HepG2 (cell line): Measurements from ENCODE around the gene EIF4EBP3. TPM values are rescaled to one million over a fixed set of nuclear protein-coding genes. Genes with fewer than 3 reads are reported as not detected.

ENCODE experiments used
- ATAC-seq: fragments of 200-7000 bp; cut with Tn5 transposase; 3 replicates; pipeline ENCODE4 v1.9.1; 2020; ENCODE audit warnings: mild to moderate bottlenecking, moderate library complexity
- BruUV-seq: library from RNA; stranded (reverse); fragments of 400-500 nt; replicated peaks from 2 replicates; lab custom pipeline; 2021; lab: Mats Ljungman, UMichigan
- CTCF ChIA-PET: fragments of 300-600 bp; formaldehyde crosslinking; extraction: SDS; loops from one replicate; lab custom pipeline; 2021; ENCODE audit warnings: low total read pairs, inconsistent platforms, low intra/inter-chr PET ratio; lab: Yijun Ruan, JAX
- POLR2A ChIA-PET: fragments of 350-600 bp; sonication (Branson Sonifier 250); formaldehyde crosslinking; loops from one replicate; lab custom pipeline; 2020; ENCODE audit warnings: antibody characterized with exemption, inconsistent platforms; lab: Yijun Ruan, JAX
- DNase-seq: peaks from one replicate; pipeline ENCODE4 v3.0.0-alpha.2; 2015; ENCODE audit warnings: low spot score
- FAIRE-seq: peaks from 3 replicates; lab custom pipeline; 2011; peaks lifted over from hg19 to GRCh38; lab: Jason Lieb, UNC
- H2AFZ ChIP-seq: one replicate; pipeline ENCODE4 v1.6.1; 2011; ENCODE audit warnings: low read length, inconsistent platforms
- H3K27ac ChIP-seq: fragments of 300-600 bp; 3 replicates; pipeline ENCODE4 v1.8.0; 2011; ENCODE audit warnings: mixed run types, mild to moderate bottlenecking, mixed read lengths, low read length, inconsistent platforms; ENCODE audit not compliant: insufficient read depth; ENCODE audit errors: extremely low read length
- H3K27me3 ChIP-seq, 2 experiments: fragments of 200-600 bp in 1 of 2; 2 replicates in 1 of 2; 3 replicates in 1 of 2; pipeline versions ENCODE4 v1.6.0 to v1.8.0; 2011; ENCODE audit warnings: low read length in 2 of 2, mild to moderate bottlenecking in 2 of 2, moderate library complexity in 2 of 2, inconsistent platforms in 1 of 2; ENCODE audit not compliant: insufficient read depth in 2 of 2, control insufficient read depth in 1 of 2
- H3K36me3 ChIP-seq, 2 experiments: fragments of 200-600 bp in 1 of 2; replicated peaks in 1 of 2; 2 replicates in 1 of 2; 3 replicates in 1 of 2; pipeline versions ENCODE4 v1.5.1 to v1.8.0; 2011; ENCODE audit warnings: low read length in 2 of 2, inconsistent platforms in 1 of 2; ENCODE audit not compliant: insufficient read depth in 2 of 2, control insufficient read depth in 1 of 2
- H3K4me1 ChIP-seq: 2 replicates; pipeline ENCODE4 v1.5.1; 2012; ENCODE audit warnings: low read length, inconsistent platforms; ENCODE audit not compliant: insufficient read depth
- H3K4me2 ChIP-seq: 2 replicates; pipeline ENCODE4 v1.6.0; 2011; ENCODE audit warnings: low read depth, low read length, inconsistent platforms
- H3K4me3 ChIP-seq, 3 experiments: fragments of 200-600 bp in 1 of 3; sonication (generic), shearing (Covaris generic) in 1 of 3; replicated peaks in 1 of 3; 2 replicates each; pipeline ENCODE4 v1.5.1; 2011 to 2016; ENCODE audit warnings: low read length in 3 of 3, inconsistent platforms in 2 of 3, low read depth in 2 of 3, mild to moderate bottlenecking in 2 of 3, control low read depth in 1 of 3, mixed read lengths in 1 of 3; ENCODE audit not compliant: insufficient read depth in 1 of 3
- H3K79me2 ChIP-seq: one replicate; pipeline ENCODE4 v1.6.1; 2011; ENCODE audit warnings: low read length, inconsistent platforms; ENCODE audit not compliant: insufficient read depth
- H3K9ac ChIP-seq: 2 replicates; pipeline ENCODE4 v1.6.0; 2011; ENCODE audit warnings: mild to moderate bottlenecking, low read depth, low read length, inconsistent platforms; ENCODE audit not compliant: insufficient read depth
- H3K9me3 ChIP-seq: 2 replicates; pipeline ENCODE4 v1.5.1; 2012; ENCODE audit warnings: mild to moderate bottlenecking, low read length
- H4K20me1 ChIP-seq: 2 replicates; pipeline ENCODE4 v1.6.0; 2011; ENCODE audit warnings: inconsistent platforms, mild to moderate bottlenecking, low read length, moderate library complexity; ENCODE audit not compliant: insufficient read depth
- GATAD1 ChIP-seq: IDR thresholded peaks from 2 replicates; pipeline ENCODE4 v1.6.1; 2016; ENCODE audit warnings: missing genetic modification reagents, missing compliant biosample characterization
- KAT2B ChIP-seq: fragments of 150-350 bp; IDR thresholded peaks from 2 replicates; pipeline ENCODE4 v1.6.1; 2014; ENCODE audit warnings: low read depth, low read length, borderline replicate concordance
- KAT8 ChIP-seq: IDR thresholded peaks from 2 replicates; pipeline ENCODE4 v1.6.1; 2016; ENCODE audit warnings: missing genetic modification reagents, missing compliant biosample characterization
- KLF11 ChIP-seq: IDR thresholded peaks from 2 replicates; pipeline ENCODE4 v1.6.1; 2016; ENCODE audit warnings: missing compliant biosample characterization
- NBN ChIP-seq: fragments of 450-650 bp; conservative IDR thresholded peaks from 2 replicates; pipeline ENCODE4 v1.6.1; 2017
- NFATC3 ChIP-seq: sonication (generic); formaldehyde crosslinking; IDR thresholded peaks from 2 replicates; pipeline ENCODE4 v1.5.1; 2020; ENCODE audit warnings: mild to moderate bottlenecking, missing genetic modification reagents
- ZNF737 ChIP-seq: sonication (generic); formaldehyde crosslinking; IDR thresholded peaks from 2 replicates; pipeline ENCODE4 v1.5.0; 2020; ENCODE audit warnings: missing genetic modification reagents, mild to moderate bottlenecking, borderline replicate concordance
- WGBS: methylation state at CpG from one replicate; pipeline ENCODE4 v1.1.6; 2017; ENCODE audit warnings: low lambda C conversion rate; 5-methylcytosine and 5-hydroxymethylcytosine counted together
- in situ Hi-C: cut with HindIII; loops from 2 replicates; pipeline ENCODE4 v1.10.0; 2017; ENCODE audit warnings: low pct_unique_long_range_greater_than_20kb; ENCODE audit not compliant: extremely low pct_ligation_motif_present
- intact Hi-C: fragments of 100-400 bp; cut with micrococcal nuclease; formaldehyde crosslinking; loops from one replicate; pipeline ENCODE4 v1.10.0; 2022; ENCODE audit not compliant: unreplicated experiment
- polyA plus RNA-seq, 8 experiments: library from polyadenylated mRNA; depleted of rRNA in 3 of 8; stranded (reverse) in 7 of 8; unstranded in 1 of 8; fragments of >200 nt; fragmentation: Illumina TruSeq in 4 of 8; extraction: Trizol in 4 of 8; gene quantifications; 2 replicates each; pipeline versions ENCODE4 v1.2.1 to v1.2.3, GENCODE V29; 2011 to 2016; ENCODE audit warnings: low read depth in 4 of 8, missing spikeins in 1 of 8, mixed read lengths in 1 of 8; ENCODE audit not compliant: insufficient read depth in 1 of 8
- total RNA-seq, 5 experiments: library from RNA; depleted of rRNA; stranded (reverse); fragments of >200 nt; fragmentation: Illumina TruSeq; extraction: Trizol; gene quantifications; 2 replicates each; pipeline ENCODE4 v1.2.3, GENCODE V29; 2016; ENCODE audit warnings: low read depth in 1 of 5
- TF ChIP-seq, protein P1 (sequence below): sonication (generic); formaldehyde crosslinking; IDR thresholded peaks from 2 replicates; pipeline ENCODE4 v1.4.0; 2020; ENCODE audit warnings: missing genetic modification reagents, borderline replicate concordance
- TF ChIP-seq, protein P2 (sequence below): sonication (generic); formaldehyde crosslinking; IDR thresholded peaks from 2 replicates; pipeline ENCODE4 v1.5.1; 2020; ENCODE audit warnings: mild to moderate bottlenecking, missing genetic modification reagents, moderate library complexity
- TF ChIP-seq, protein P3 (sequence below): sonication (generic); formaldehyde crosslinking; conservative IDR thresholded peaks from 2 replicates; pipeline ENCODE4 v1.4.0; 2020; ENCODE audit warnings: mild to moderate bottlenecking, missing genetic modification reagents, moderate library complexity
- TF ChIP-seq, protein P4 (sequence below): sonication (generic); formaldehyde crosslinking; IDR thresholded peaks from 2 replicates; pipeline ENCODE4 v1.5.0; 2020; ENCODE audit warnings: mild to moderate bottlenecking, low read depth, missing genetic modification reagents, borderline replicate concordance

Gene EIF4EBP3
- total and polyA plus RNA-seq, 2 of the 13 experiments (the other 11 are each of a cell fraction or from before 2014, with no cell fraction given): 0.61 to 1.7 TPM

DNA sequence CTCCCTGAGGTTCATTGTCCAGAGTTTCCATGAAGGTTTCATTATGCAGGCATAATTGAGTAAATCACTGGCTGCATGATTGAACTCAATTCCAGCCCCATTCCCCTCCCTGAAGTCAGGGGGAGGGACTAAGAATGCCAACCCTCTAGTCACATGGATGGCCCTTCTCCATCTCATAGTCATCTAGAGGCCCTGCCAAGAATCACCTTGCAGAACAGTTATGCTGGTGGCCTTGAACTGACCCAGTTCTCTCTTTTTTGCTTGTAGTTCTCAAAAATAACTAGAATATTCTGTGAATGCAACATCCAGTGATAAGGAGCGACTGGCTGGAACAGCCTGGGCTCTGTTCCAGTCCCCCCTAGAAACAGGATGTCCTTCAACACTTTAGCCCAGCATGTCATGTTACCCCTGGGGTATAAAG is 48.9 kb downstream of the EIF4EBP3 start (continued):
- TF ChIP-seq, protein P1, sequence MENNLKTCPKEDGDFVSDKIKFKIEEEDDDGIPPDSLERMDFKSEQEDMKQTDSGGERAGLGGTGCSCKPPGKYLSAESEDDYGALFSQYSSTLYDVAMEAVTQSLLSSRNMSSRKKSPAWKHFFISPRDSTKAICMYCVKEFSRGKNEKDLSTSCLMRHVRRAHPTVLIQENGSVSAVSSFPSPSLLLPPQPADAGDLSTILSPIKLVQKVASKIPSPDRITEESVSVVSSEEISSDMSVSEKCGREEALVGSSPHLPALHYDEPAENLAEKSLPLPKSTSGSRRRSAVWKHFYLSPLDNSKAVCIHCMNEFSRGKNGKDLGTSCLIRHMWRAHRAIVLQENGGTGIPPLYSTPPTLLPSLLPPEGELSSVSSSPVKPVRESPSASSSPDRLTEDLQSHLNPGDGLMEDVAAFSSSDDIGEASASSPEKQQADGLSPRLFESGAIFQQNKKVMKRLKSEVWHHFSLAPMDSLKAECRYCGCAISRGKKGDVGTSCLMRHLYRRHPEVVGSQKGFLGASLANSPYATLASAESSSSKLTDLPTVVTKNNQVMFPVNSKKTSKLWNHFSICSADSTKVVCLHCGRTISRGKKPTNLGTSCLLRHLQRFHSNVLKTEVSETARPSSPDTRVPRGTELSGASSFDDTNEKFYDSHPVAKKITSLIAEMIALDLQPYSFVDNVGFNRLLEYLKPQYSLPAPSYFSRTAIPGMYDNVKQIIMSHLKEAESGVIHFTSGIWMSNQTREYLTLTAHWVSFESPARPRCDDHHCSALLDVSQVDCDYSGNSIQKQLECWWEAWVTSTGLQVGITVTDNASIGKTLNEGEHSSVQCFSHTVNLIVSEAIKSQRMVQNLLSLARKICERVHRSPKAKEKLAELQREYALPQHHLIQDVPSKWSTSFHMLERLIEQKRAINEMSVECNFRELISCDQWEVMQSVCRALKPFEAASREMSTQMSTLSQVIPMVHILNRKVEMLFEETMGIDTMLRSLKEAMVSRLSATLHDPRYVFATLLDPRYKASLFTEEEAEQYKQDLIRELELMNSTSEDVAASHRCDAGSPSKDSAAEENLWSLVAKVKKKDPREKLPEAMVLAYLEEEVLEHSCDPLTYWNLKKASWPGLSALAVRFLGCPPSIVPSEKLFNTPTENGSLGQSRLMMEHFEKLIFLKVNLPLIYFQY (CRISPR knock-in tag): no peak
- TF ChIP-seq GATAD1 (CRISPR knock-in tag): no peak
- TF ChIP-seq NFATC3 (CRISPR knock-in tag): no peak
- TF ChIP-seq, protein P2, sequence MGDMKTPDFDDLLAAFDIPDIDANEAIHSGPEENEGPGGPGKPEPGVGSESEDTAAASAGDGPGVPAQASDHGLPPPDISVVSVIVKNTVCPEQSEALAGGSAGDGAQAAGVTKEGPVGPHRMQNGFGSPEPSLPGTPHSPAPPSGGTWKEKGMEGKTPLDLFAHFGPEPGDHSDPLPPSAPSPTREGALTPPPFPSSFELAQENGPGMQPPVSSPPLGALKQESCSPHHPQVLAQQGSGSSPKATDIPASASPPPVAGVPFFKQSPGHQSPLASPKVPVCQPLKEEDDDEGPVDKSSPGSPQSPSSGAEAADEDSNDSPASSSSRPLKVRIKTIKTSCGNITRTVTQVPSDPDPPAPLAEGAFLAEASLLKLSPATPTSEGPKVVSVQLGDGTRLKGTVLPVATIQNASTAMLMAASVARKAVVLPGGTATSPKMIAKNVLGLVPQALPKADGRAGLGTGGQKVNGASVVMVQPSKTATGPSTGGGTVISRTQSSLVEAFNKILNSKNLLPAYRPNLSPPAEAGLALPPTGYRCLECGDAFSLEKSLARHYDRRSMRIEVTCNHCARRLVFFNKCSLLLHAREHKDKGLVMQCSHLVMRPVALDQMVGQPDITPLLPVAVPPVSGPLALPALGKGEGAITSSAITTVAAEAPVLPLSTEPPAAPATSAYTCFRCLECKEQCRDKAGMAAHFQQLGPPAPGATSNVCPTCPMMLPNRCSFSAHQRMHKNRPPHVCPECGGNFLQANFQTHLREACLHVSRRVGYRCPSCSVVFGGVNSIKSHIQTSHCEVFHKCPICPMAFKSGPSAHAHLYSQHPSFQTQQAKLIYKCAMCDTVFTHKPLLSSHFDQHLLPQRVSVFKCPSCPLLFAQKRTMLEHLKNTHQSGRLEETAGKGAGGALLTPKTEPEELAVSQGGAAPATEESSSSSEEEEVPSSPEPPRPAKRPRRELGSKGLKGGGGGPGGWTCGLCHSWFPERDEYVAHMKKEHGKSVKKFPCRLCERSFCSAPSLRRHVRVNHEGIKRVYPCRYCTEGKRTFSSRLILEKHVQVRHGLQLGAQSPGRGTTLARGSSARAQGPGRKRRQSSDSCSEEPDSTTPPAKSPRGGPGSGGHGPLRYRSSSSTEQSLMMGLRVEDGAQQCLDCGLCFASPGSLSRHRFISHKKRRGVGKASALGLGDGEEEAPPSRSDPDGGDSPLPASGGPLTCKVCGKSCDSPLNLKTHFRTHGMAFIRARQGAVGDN (CRISPR knock-in tag): no peak

DNA sequence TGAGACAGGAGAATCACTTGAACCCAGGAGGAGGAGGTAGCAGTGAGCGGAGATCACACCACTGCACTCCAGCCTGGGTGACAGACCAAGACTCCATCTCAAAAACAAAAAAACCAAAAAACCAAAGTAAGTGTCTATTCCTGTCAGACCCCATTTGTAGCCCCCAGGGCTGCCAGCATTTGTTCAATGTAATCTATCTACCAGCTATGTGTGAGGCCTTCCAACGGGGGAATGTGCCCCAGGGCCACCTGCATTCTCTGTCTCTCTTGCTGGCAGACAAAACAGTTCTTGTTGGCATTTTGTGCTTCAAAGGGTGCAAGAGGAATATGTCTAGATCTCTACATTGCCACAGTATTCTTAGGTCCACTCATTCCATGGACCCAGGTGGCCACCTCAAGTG is 51.4 kb downstream of the EIF4EBP3 start:
- WGBS: 39% methylated on average over 2 of the region's 2 CpGs
- no peak for DNase-seq
- intact Hi-C loops (no loop called here), in situ Hi-C loops (no loop called here)
- H4K20me1 ChIP-seq: no peaks in the 10 kb centered on the region
- no TSS peak for BruUV-seq
- no peak for ATAC-seq
- ChIA-PET POLR2A (no interaction called here), CTCF (no interaction called here)
- no peaks in the 10 kb centered on the region for H3K9me3 ChIP-seq
- H3K36me3 ChIP-seq: no peaks in the 10 kb centered on the region
- H3K4me1 ChIP-seq: peaks cover 25% of the 10 kb centered on the region
- no peak overlapping the region for H3K27ac ChIP-seq
- H3K4me3 ChIP-seq: no peak overlapping the region
- no peaks in the 10 kb centered on the region for H3K79me2 ChIP-seq
- H3K9ac ChIP-seq: no peak overlapping the region
- no peaks in the 10 kb centered on the region; a peak in 2 of 5 replicates for H3K27me3 ChIP-seq
- H2AFZ ChIP-seq: no peak overlapping the region
- no peak overlapping the region for H3K4me2 ChIP-seq
- FAIRE-seq: no peak
- TF ChIP-seq KAT2B: no peak
- TF ChIP-seq, protein P3, sequence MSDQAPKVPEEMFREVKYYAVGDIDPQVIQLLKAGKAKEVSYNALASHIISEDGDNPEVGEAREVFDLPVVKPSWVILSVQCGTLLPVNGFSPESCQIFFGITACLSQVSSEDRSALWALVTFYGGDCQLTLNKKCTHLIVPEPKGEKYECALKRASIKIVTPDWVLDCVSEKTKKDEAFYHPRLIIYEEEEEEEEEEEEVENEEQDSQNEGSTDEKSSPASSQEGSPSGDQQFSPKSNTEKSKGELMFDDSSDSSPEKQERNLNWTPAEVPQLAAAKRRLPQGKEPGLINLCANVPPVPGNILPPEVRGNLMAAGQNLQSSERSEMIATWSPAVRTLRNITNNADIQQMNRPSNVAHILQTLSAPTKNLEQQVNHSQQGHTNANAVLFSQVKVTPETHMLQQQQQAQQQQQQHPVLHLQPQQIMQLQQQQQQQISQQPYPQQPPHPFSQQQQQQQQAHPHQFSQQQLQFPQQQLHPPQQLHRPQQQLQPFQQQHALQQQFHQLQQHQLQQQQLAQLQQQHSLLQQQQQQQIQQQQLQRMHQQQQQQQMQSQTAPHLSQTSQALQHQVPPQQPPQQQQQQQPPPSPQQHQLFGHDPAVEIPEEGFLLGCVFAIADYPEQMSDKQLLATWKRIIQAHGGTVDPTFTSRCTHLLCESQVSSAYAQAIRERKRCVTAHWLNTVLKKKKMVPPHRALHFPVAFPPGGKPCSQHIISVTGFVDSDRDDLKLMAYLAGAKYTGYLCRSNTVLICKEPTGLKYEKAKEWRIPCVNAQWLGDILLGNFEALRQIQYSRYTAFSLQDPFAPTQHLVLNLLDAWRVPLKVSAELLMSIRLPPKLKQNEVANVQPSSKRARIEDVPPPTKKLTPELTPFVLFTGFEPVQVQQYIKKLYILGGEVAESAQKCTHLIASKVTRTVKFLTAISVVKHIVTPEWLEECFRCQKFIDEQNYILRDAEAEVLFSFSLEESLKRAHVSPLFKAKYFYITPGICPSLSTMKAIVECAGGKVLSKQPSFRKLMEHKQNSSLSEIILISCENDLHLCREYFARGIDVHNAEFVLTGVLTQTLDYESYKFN (CRISPR knock-in tag): no peak
- TF ChIP-seq NBN: no peak
- TF ChIP-seq KLF11 (CRISPR knock-in tag): no peak
- TF ChIP-seq, protein P4, sequence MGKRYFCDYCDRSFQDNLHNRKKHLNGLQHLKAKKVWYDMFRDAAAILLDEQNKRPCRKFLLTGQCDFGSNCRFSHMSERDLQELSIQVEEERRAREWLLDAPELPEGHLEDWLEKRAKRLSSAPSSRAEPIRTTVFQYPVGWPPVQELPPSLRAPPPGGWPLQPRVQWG (CRISPR knock-in tag): no peak
- no peak for TF ChIP-seq KAT8
- TF ChIP-seq ZNF737: no peak
